Occipital lobe (tissue), 3 donors: Measurements from ENCODE around the gene MAX. TPM values are rescaled to one million over a fixed set of nuclear protein-coding genes. Genes with fewer than 3 reads are reported as not detected.
A peak's percentile ranks its signal among the peaks of the same experiment; 100 is the strongest.
"Not testable (repeated sequence)": the region's sequence is repeated elsewhere in the genome, so short reads cannot be mapped to it uniquely, and the experiment has no call there.

Experiments used
- DNase-seq: peaks from one replicate; lab custom pipeline; 2025; lab: John Stamatoyannopoulos, UW
- small RNA-seq: library from RNA; depleted of rRNA; stranded (forward); fragments of <200 nt; gene quantifications from one replicate; pipeline ENCODE3, GENCODE V24; 2014
- total RNA-seq: library from RNA; depleted of rRNA; stranded (reverse); fragments of >200 nt; gene quantifications from one replicate; pipeline ENCODE4 v1.2.3, GENCODE V29; 2014

The MAX gene
- total RNA-seq, 1 donor from 2014 or later = 55.4 TPM

DNA sequence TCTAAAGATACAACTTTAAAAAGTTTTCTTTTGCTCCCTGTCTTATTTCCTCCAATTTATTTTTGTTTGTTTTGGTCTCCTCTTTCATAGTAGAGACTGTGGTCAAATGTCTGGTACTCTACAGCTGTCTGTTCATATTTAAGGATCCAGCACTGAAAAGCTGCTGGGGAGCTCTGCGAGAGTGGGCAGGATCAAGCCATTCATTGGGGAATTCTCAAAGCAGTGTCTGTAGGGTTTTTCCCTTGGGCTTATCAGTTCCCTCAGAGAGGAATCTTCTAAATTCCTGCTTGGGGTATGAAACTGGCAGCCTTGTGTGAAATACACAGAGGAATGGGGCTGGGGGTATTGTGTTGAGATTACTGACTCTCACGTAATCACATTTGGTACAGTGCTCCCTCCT, 63.4 kb downstream of the MAX start:
- no peak for DNase-seq

DNA sequence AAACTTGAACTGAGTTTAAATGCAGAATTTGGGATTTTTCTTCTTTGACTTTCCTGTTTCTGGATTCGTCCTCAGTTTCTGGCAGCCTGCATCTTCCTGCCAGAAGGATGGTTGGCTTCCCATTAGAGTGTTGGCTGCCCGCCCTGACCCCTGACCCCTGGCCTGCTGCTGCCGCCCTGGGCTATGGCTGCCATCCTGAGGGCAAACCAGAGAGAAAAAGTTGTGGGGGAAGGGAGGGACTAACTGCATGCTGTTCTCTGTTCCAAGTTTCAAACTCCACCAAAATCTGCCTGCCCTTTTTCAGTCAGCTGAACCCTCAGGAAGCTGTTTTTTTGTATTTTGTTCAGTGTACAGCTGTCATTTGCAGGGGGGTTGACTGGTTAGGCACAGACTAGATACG, 67.3 kb downstream of the MAX start:
- no peak for DNase-seq

GRCh38 chr14:65034021-65034420, 68.3 kb downstream of the MAX start:
- no peak for DNase-seq

GRCh38 chr14:65033181-65033580, 69.1 kb downstream of the MAX start:
- DNase-seq = no peak

GRCh38 chr14:65032319-65032718, 70.0 kb downstream of the MAX start:
- no peak for DNase-seq

DNA sequence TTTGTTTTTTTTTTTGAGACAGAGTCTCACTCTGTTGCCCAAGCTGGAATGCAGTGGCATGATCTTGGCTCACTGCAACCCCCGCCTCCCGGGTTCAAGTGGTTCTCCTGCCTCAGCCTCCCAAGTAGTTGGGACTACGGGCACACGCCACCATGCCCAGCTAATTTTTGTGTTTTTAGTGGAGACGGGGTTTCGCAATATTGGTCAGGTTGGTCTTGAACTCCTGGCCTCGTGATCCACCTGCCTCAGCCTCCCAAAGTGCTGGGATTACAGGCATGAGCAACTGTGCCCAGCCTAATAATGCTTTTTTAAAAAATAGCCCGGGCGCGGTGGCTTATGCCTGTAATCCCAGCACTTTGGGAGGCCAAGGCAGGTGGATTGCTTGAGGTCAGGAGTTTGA, 71.0 kb downstream of the MAX start:
- DNase-seq = not testable (repeated sequence)

DNA sequence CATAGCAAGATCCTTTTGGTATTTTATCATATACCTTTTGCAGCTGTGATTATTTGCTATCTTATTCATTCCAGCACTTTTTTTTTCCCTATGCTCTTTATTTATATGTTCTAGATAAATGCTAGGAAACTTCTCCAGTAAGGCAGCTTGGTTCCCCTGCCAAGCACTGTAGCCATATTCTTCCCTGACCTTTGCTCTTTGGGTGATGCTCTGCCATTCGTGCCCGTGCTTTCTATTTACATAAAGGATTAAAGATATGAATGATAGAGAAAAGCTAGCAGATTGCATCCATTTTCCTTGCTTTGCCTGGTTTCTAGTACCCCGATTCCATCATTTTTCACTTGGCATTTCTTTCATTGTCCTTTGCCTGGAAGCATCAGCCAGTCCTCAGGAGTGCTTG, 73.4 kb downstream of the MAX start:
- DNase-seq = no peak

DNA sequence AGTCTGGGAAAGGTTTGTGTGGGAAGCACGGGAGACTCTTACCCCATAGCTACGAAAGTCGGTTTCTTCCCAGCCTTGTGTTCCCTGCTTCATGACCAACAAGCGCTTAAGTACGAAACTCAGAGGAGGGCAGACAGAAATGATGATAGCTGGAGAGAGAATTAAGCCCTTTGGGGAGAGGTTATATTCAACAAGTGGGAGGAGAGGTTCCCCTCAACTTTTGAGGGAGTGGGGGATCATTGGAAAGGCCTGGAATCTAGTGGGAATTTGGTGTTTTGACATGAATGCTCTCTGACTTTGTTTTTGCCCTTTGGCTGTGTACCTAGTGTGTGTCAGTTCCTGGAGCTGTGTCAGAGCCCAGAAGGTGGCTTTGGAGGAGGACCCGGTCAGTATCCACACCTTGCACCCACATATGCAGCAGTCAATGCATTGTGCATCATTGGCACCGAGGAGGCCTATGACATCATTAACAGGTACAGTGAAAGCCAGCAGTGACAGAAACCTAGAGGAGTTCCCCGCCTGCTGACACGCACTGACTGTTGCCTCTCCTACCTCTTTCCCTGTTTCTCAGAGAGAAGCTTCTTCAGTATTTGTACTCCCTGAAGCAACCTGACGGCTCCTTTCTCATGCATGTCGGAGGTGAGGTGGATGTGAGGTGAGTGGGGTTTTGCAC, 75.1 kb downstream of the MAX start:
- no peak for DNase-seq

GRCh38 chr14:65026526-65026925, 75.8 kb downstream of the MAX start:
- DNase-seq = no peak

DNA sequence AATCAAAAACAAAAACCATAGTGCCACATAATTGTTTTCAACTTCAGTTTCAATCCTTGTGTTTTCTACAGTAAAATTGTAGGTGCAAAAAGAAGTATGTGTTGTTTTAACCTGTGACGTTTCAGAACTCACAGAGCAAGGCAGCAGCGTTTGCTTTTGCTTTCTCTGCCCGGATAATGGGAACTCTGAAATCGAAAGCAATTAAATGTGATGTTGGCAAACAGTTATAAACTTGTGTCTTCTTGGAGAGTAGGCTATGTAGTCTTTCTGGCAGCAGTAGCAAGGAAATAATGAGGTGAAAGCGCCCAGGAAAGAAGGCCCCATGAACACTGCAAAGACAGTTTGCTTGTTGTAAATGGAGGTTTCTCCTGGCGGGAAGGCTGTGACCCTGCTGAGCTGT, 76.5 kb downstream of the MAX start:
- no peak for DNase-seq

Small RNAs within 50 kb of the gene (small RNA-seq; reads per million reads assigned to genes)
- 0.23 reads per million for gene MIR4706
- 0.73 reads per million, percentile 64 among the genes with 10 or more reads in this experiment for gene RNU2-14P

Other genes with a start within 250 kb of the MAX start
- gene SPTB, start 222.6 kb downstream of the MAX start, total RNA-seq = 18.2 TPM
- gene CHURC1, start 188.1 kb downstream of the MAX start, total RNA-seq = 32.0 TPM
- not detected for gene GPX2, start 159.8 kb downstream of the MAX start, total RNA-seq
- gene RAB15, start 130.2 kb downstream of the MAX start, total RNA-seq = 28.9 TPM
- gene FNTB, start 115.6 kb downstream of the MAX start, total RNA-seq = 6.2 TPM